MCF 10A (cell line): Measurements from ENCODE around the gene SNHG17. TPM values are rescaled to one million over a fixed set of nuclear protein-coding genes. Genes with fewer than 3 reads are reported as not detected.
"Not testable (repeated sequence)": the region's sequence is repeated elsewhere in the genome, so short reads cannot be mapped to it uniquely, and the experiment has no call there.

Source experiments
- BruUV-seq: library from RNA; stranded (reverse); fragments of 400-500 nt; replicated peaks from 2 replicates; lab custom pipeline; 2021; lab: Mats Ljungman, UMichigan
- CTCF ChIA-PET: fragments of 300-600 bp; sonication (Branson Sonifier 250); formaldehyde crosslinking; extraction: SDS; loops from one replicate; lab custom pipeline; 2021; ENCODE audit warnings: antibody characterized with exemption, inconsistent platforms; lab: Yijun Ruan, JAX
- POLR2A ChIA-PET: fragments of 300-600, 350-650 bp; sonication (Branson Sonifier 250); formaldehyde crosslinking; extraction: SDS; loops from one replicate; lab custom pipeline; 2020; ENCODE audit warnings: antibody characterized with exemption, inconsistent platforms; lab: Yijun Ruan, JAX
- DNase-seq: peaks from one replicate; pipeline ENCODE4 v3.0.0-alpha.2; 2018; ENCODE audit not compliant: unreplicated experiment
- H3K27ac Mint-ChIP-seq: one replicate; pipeline ENCODE4 v1.8.0; 2022; ENCODE audit warnings: mild to moderate bottlenecking, low read depth, mixed read lengths; ENCODE audit not compliant: unreplicated experiment
- H3K27me3 Mint-ChIP-seq: one replicate; pipeline ENCODE4 v1.8.0; 2022; ENCODE audit warnings: mixed read lengths; ENCODE audit not compliant: insufficient read depth, unreplicated experiment
- H3K36me3 Mint-ChIP-seq: one replicate; pipeline ENCODE4 v1.8.0; 2022; ENCODE audit warnings: mild to moderate bottlenecking, moderate library complexity, mixed read lengths; ENCODE audit not compliant: insufficient read depth, unreplicated experiment
- H3K4me1 Mint-ChIP-seq: one replicate; pipeline ENCODE4 v1.8.0; 2022; ENCODE audit warnings: mixed read lengths; ENCODE audit not compliant: insufficient read depth, unreplicated experiment
- H3K4me3 Mint-ChIP-seq: one replicate; pipeline ENCODE4 v1.8.0; 2022; ENCODE audit warnings: mild to moderate bottlenecking, moderate library complexity, mixed read lengths; ENCODE audit not compliant: unreplicated experiment
- H3K9me3 Mint-ChIP-seq: one replicate; pipeline ENCODE4 v1.8.0; 2022; ENCODE audit warnings: mixed read lengths; ENCODE audit not compliant: unreplicated experiment
- intact Hi-C: fragments of 100-400 bp; cut with micrococcal nuclease; formaldehyde crosslinking; loops from 2 replicates; pipeline ENCODE4 v1.14.1; 2022
- total RNA-seq: library from RNA; stranded (reverse); gene quantifications from 2 replicates; pipeline ENCODE4 v1.2.3, GENCODE V29; 2022
- TF ChIP-seq, protein P1 (sequence below): fragments of 200-600 bp; IDR thresholded peaks from one replicate; pipeline ENCODE4 v1.8.0; 2022; ENCODE audit warnings: antibody characterized with exemption, mild to moderate bottlenecking; ENCODE audit not compliant: unreplicated experiment

Gene SNHG17
- total RNA-seq, 1 experiment from 2014 or later: 133 TPM

GRCh38 chr20:38405132-38405531, 30.0 kb downstream of the SNHG17 start:
- Mint-ChIP-seq H3K9me3 (no peaks in the 10 kb centered on the region), H3K27me3 (no peaks in the 10 kb centered on the region), H3K36me3 (no peaks in the 10 kb centered on the region), H3K27ac (no peak overlapping the region), H3K4me1 (no peaks in the 10 kb centered on the region), H3K4me3 (no peak overlapping the region)
- no peak for DNase-seq
- ChIA-PET CTCF (interaction anchor here (0.7 to 2.7 kb wide), 5 partner anchors 66 to 351 kb away, joined by 3 to 10 read pairs (median 5); no protein-coding TSS in a partner anchor), POLR2A (interaction anchor here (0.8 kb wide), 1 partner anchor 33 kb away, joined by 3 read pairs; no protein-coding TSS in a partner anchor)
- intact Hi-C loops: loop anchor here (5.0 kb wide), 1 partner anchor 843 kb away; no protein-coding TSS in a partner anchor
- no TSS peak for BruUV-seq
- TF ChIP-seq, protein P1, sequence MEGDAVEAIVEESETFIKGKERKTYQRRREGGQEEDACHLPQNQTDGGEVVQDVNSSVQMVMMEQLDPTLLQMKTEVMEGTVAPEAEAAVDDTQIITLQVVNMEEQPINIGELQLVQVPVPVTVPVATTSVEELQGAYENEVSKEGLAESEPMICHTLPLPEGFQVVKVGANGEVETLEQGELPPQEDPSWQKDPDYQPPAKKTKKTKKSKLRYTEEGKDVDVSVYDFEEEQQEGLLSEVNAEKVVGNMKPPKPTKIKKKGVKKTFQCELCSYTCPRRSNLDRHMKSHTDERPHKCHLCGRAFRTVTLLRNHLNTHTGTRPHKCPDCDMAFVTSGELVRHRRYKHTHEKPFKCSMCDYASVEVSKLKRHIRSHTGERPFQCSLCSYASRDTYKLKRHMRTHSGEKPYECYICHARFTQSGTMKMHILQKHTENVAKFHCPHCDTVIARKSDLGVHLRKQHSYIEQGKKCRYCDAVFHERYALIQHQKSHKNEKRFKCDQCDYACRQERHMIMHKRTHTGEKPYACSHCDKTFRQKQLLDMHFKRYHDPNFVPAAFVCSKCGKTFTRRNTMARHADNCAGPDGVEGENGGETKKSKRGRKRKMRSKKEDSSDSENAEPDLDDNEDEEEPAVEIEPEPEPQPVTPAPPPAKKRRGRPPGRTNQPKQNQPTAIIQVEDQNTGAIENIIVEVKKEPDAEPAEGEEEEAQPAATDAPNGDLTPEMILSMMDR: no peak

- ChIA-PET CTCF (interaction anchor here (0.8 kb wide), 1 partner anchor 27 kb away, joined by 3 read pairs; no protein-coding TSS in a partner anchor), POLR2A (no interaction called here)
- intact Hi-C loops: no loop called here
- H3K27ac Mint-ChIP-seq: no peak overlapping the region
- no peaks in the 10 kb centered on the region for H3K4me1 Mint-ChIP-seq
- no peaks in the 10 kb centered on the region for H3K36me3 Mint-ChIP-seq
- H3K9me3 Mint-ChIP-seq: no peaks in the 10 kb centered on the region
- DNase-seq: no peak
- BruUV-seq: no TSS peak
- TF ChIP-seq, protein P1: no peak
- H3K27me3 Mint-ChIP-seq: no peaks in the 10 kb centered on the region
- H3K4me3 Mint-ChIP-seq: no peak overlapping the region
Measured at GRCh38 chr20:38404016-38404415, 31.1 kb downstream of the SNHG17 start.

GRCh38 chr20:38402816-38403215, 32.3 kb downstream of the SNHG17 start:
- H3K4me3 Mint-ChIP-seq: no peak overlapping the region
- H3K4me1 Mint-ChIP-seq: no peaks in the 10 kb centered on the region
- H3K9me3 Mint-ChIP-seq: no peaks in the 10 kb centered on the region
- no peaks in the 10 kb centered on the region for H3K27me3 Mint-ChIP-seq
- BruUV-seq: no TSS peak
- TF ChIP-seq, protein P1: no peak
- ChIA-PET CTCF (no interaction called here), POLR2A (no interaction called here)
- intact Hi-C loops: no loop called here
- no peak overlapping the region for H3K27ac Mint-ChIP-seq
- no peak for DNase-seq
- no peaks in the 10 kb centered on the region for H3K36me3 Mint-ChIP-seq

GRCh38 chr20:38402089-38402488, 33.0 kb downstream of the SNHG17 start:
- ChIA-PET CTCF (no interaction called here), POLR2A (interaction anchor here (0.5 to 1.1 kb wide), 2 partner anchors 14 to 360 kb away, joined by 3 read pairs; no protein-coding TSS in a partner anchor)
- no TSS peak for BruUV-seq
- no peak for DNase-seq
- no peaks in the 10 kb centered on the region for H3K9me3 Mint-ChIP-seq
- no peak overlapping the region for H3K4me3 Mint-ChIP-seq
- H3K27me3 Mint-ChIP-seq: no peaks in the 10 kb centered on the region
- H3K4me1 Mint-ChIP-seq: no peaks in the 10 kb centered on the region
- TF ChIP-seq, protein P1: no peak
- intact Hi-C loops: no loop called here
- H3K36me3 Mint-ChIP-seq: no peaks in the 10 kb centered on the region
- no peak overlapping the region for H3K27ac Mint-ChIP-seq

DNA sequence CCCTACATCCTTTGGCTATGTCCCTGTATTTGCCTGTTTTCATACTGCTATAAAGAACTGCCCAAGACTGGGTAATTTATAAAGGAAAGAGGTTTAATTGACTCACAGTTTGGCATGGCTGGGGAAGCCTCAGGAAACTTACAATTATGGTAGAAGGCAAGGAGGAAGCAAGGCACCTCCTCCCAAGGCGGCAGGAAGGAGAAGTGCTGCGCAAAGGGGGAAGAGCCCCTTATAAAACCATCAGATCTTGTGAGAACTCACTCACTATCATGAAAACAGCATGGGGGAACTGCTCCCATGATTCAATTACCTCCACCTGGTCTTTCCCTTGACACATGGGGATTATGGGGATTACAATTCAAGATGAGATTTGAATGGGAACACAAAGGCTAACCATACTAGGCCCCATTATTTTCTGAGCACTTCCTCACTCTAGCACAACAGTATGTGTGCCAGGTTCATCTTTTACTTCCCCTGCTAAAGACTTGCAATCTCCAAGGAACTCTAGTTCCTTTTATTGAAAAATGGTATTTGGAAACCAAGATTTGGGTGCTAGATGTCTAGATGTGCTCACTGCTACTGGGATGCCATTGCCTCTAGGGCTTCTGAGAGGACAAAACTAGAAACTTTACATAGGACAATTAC, 39.3 kb downstream of the SNHG17 start:
- H3K4me3 Mint-ChIP-seq, DNase-seq, H3K27me3 Mint-ChIP-seq, BruUV-seq, H3K9me3 Mint-ChIP-seq, H3K27ac Mint-ChIP-seq, H3K36me3 Mint-ChIP-seq, intact Hi-C loops, H3K4me1 Mint-ChIP-seq, POLR2A ChIA-PET: not testable (repeated sequence)
- CTCF ChIA-PET: interaction anchor here (1.2 to 1.3 kb wide), 2 partner anchors 13 kb away, joined by 4 to 8 read pairs; no protein-coding TSS in a partner anchor
